HEK293 (cell line): ENCODE data around the gene OR6Q1.
A peak's percentile ranks its signal among the peaks of the same experiment; 100 is the strongest.

Source experiments
- CTCF ChIA-PET: fragments of 350-600 bp; formaldehyde crosslinking; extraction: SDS; loops from one replicate; lab custom pipeline; 2021; ENCODE audit warnings: antibody characterized with exemption; lab: Yijun Ruan, JAX
- POLR2A ChIA-PET: fragments of 300-600 bp; formaldehyde crosslinking; extraction: SDS; loops from one replicate; lab custom pipeline; 2020; ENCODE audit warnings: antibody characterized with exemption, inconsistent platforms; lab: Yijun Ruan, JAX
- H3K27ac ChIP-seq: fragments of 200-500 bp; sonication (Bioruptor generic); 2 replicates; pipeline ENCODE4 v1.5.1; 2014; ENCODE audit warnings: low read depth, low read length, control low read depth, inconsistent platforms; ENCODE audit errors: extremely low read depth
- H3K36me3 ChIP-seq, 2 experiments: fragments of 200-500 bp in 1 of 2; sonication (Bioruptor generic) in 1 of 2; 1 replicate in 1 of 2; 2 replicates in 1 of 2; pipeline ENCODE4 v1.5.1; 2014 to 2017; ENCODE audit warnings: inconsistent platforms in 2 of 2, low read length in 2 of 2; ENCODE audit not compliant: control insufficient read depth in 2 of 2, insufficient read depth in 1 of 2
- H3K4me1 ChIP-seq: fragments of 200-500 bp; sonication (Bioruptor generic); 2 replicates; pipeline ENCODE4 v1.5.1; 2014; ENCODE audit warnings: mild to moderate bottlenecking, low read length, inconsistent platforms; ENCODE audit not compliant: control insufficient read depth, insufficient read depth
- H3K4me3 ChIP-seq: 2 replicates; pipeline ENCODE4 v1.5.1; 2011; ENCODE audit warnings: low read depth, mild to moderate bottlenecking, control low read depth, low read length, moderate library complexity
- H3K9me3 ChIP-seq: fragments of 200-500 bp; sonication (Bioruptor generic); 2 replicates; pipeline ENCODE4 v1.5.1; 2014; ENCODE audit warnings: low read depth, low read length, inconsistent platforms; ENCODE audit not compliant: control insufficient read depth, insufficient read depth
- ATF2 ChIP-seq: fragments of 450-650 bp; formaldehyde crosslinking; IDR thresholded peaks from 2 replicates; pipeline ENCODE4 v1.5.1; 2016; ENCODE audit warnings: missing biosample characterization, missing genetic modification characterization, low read depth
- GLIS1 ChIP-seq: fragments of 450-650 bp; formaldehyde crosslinking; IDR thresholded peaks from 2 replicates; pipeline ENCODE4 v1.5.1; 2016; ENCODE audit warnings: missing biosample characterization, missing genetic modification characterization
- HIC1 ChIP-seq: fragments of 450-650 bp; formaldehyde crosslinking; IDR thresholded peaks from 2 replicates; pipeline ENCODE4 v1.5.1; 2016; ENCODE audit warnings: missing biosample characterization, missing genetic modification characterization
- KLF17 ChIP-seq: fragments of 450-650 bp; formaldehyde crosslinking; IDR thresholded peaks from 2 replicates; pipeline ENCODE4 v1.5.1; 2016; ENCODE audit warnings: missing biosample characterization, missing genetic modification characterization
- KLF9 ChIP-seq: fragments of 450-650 bp; formaldehyde crosslinking; IDR thresholded peaks from 2 replicates; pipeline ENCODE4 v1.5.1; 2016; ENCODE audit warnings: missing biosample characterization, missing genetic modification characterization, low read depth
- PRDM10 ChIP-seq: fragments of 450-650 bp; formaldehyde crosslinking; IDR thresholded peaks from 2 replicates; pipeline ENCODE4 v1.5.1; 2016; ENCODE audit warnings: missing biosample characterization, missing genetic modification characterization
- SP7 ChIP-seq: fragments of 450-650 bp; formaldehyde crosslinking; IDR thresholded peaks from 2 replicates; pipeline ENCODE4 v1.5.1; 2016; ENCODE audit warnings: missing biosample characterization, missing genetic modification characterization
- ZNF112 ChIP-seq: fragments of 450-650 bp; formaldehyde crosslinking; IDR thresholded peaks from 2 replicates; pipeline ENCODE4 v1.5.0; 2017; ENCODE audit warnings: missing biosample characterization, missing genetic modification characterization
- ZNF26 ChIP-seq: fragments of 450-650 bp; formaldehyde crosslinking; IDR thresholded peaks from 2 replicates; pipeline ENCODE4 v1.5.1; 2016; ENCODE audit warnings: missing biosample characterization, missing genetic modification characterization
- ZNF292 ChIP-seq: fragments of 450-650 bp; formaldehyde crosslinking; IDR thresholded peaks from 2 replicates; pipeline ENCODE4 v1.5.1; 2016; ENCODE audit warnings: low read depth, missing biosample characterization, missing genetic modification characterization, borderline replicate concordance
- ZNF335 ChIP-seq: fragments of 450-650 bp; formaldehyde crosslinking; conservative IDR thresholded peaks from 2 replicates; pipeline ENCODE4 v1.5.1; 2016; ENCODE audit warnings: missing biosample characterization, missing genetic modification characterization
- ZNF366 ChIP-seq: fragments of 450-650 bp; formaldehyde crosslinking; conservative IDR thresholded peaks from 2 replicates; pipeline ENCODE4 v1.5.1; 2016; ENCODE audit warnings: missing biosample characterization, missing genetic modification characterization
- ZNF510 ChIP-seq: fragments of 450-650 bp; formaldehyde crosslinking; IDR thresholded peaks from 2 replicates; pipeline ENCODE4 v1.5.1; 2018; ENCODE audit warnings: mild to moderate bottlenecking, missing genetic modification characterization, missing biosample characterization; ENCODE audit not compliant: insufficient replicate concordance
- ZNF596 ChIP-seq: fragments of 450-650 bp; IDR thresholded peaks from 2 replicates; pipeline ENCODE4 v1.5.0; 2018; ENCODE audit warnings: missing biosample characterization, mild to moderate bottlenecking, missing genetic modification characterization, moderate library complexity
- ZNF658 ChIP-seq: fragments of 450-650 bp; formaldehyde crosslinking; IDR thresholded peaks from 2 replicates; pipeline ENCODE4; 2016; ENCODE audit warnings: missing biosample characterization, missing genetic modification characterization
- ZNF664 ChIP-seq: fragments of 450-650 bp; formaldehyde crosslinking; IDR thresholded peaks from 2 replicates; pipeline ENCODE4 v1.5.1; 2016; ENCODE audit warnings: missing biosample characterization, missing genetic modification characterization
- ZSCAN23 ChIP-seq: fragments of 450-650 bp; formaldehyde crosslinking; IDR thresholded peaks from 2 replicates; pipeline ENCODE4 v1.5.1; 2016; ENCODE audit warnings: missing biosample characterization, missing genetic modification characterization

The OR6Q1 gene

GRCh38 chr11:58060939-58061672 is 30.4 kb downstream of the OR6Q1 start (continued):
- no peak for TF ChIP-seq GLIS1

GRCh38 chr11:58061813-58062212 is 31.1 kb downstream of the OR6Q1 start:
- CTCF ChIA-PET, result interaction anchor here (0.5 kb wide), 1 partner anchor 1081 kb away, joined by 3 read pairs; the partner anchor contains the start of gene FAM111A
- Histone ChIP-seq H3K4me3 (no peak overlapping the region), H3K27ac (no peak overlapping the region), H3K36me3 (no peaks in the 10 kb centered on the region), H3K9me3 (no peaks in the 10 kb centered on the region), H3K4me1 (no peaks in the 10 kb centered on the region)
- POLR2A ChIA-PET, result no interaction called here
- TF ChIP-seq ATF2, result peak; percentile 46
- no peak for TF ChIP-seq ZNF510
- no peak for TF ChIP-seq ZNF26 (tag by site-specific recombination)

- ChIA-PET POLR2A (no interaction called here), CTCF (interaction anchor here (0.6 to 0.7 kb wide), 2 partner anchors 12 to 574 kb away, joined by 4 to 5 read pairs; no protein-coding TSS in a partner anchor)
- no peaks in the 10 kb centered on the region for H3K9me3 ChIP-seq
- no peaks in the 10 kb centered on the region for H3K4me1 ChIP-seq
- no peak overlapping the region for H3K27ac ChIP-seq
- H3K4me3 ChIP-seq, result no peak overlapping the region
- TF ChIP-seq ZNF596 (tag by site-specific recombination), result no peak
- no peak for TF ChIP-seq ZNF292 (tag by site-specific recombination)
- TF ChIP-seq PRDM10 (tag by site-specific recombination), result no peak
- no peak for TF ChIP-seq ZNF664
- no peak for TF ChIP-seq ZNF112 (tag by site-specific recombination)
- TF ChIP-seq KLF17 (tag by site-specific recombination), result no peak
- TF ChIP-seq KLF9 (tag by site-specific recombination), result no peak
- TF ChIP-seq HIC1, result no peak
- no peak for TF ChIP-seq ZNF366 (tag by site-specific recombination)
- TF ChIP-seq ZNF26 (tag by site-specific recombination), result no peak
- TF ChIP-seq ZSCAN23 (tag by site-specific recombination), result no peak
- no peak for TF ChIP-seq ZNF335 (tag by site-specific recombination)
- no peak for TF ChIP-seq SP7
- TF ChIP-seq ZNF658 (tag by site-specific recombination), result no peak
- no peaks in the 10 kb centered on the region for H3K36me3 ChIP-seq
Measured at GRCh38 chr11:58067685-58068084, 36.9 kb downstream of the OR6Q1 start.
